ENCODE data around the gene RPL36AL.
"Not testable (repeated sequence)": the region's sequence is repeated elsewhere in the genome, so short reads cannot be mapped to it uniquely, and the experiment has no call there.

Gene RPL36AL

DNA sequence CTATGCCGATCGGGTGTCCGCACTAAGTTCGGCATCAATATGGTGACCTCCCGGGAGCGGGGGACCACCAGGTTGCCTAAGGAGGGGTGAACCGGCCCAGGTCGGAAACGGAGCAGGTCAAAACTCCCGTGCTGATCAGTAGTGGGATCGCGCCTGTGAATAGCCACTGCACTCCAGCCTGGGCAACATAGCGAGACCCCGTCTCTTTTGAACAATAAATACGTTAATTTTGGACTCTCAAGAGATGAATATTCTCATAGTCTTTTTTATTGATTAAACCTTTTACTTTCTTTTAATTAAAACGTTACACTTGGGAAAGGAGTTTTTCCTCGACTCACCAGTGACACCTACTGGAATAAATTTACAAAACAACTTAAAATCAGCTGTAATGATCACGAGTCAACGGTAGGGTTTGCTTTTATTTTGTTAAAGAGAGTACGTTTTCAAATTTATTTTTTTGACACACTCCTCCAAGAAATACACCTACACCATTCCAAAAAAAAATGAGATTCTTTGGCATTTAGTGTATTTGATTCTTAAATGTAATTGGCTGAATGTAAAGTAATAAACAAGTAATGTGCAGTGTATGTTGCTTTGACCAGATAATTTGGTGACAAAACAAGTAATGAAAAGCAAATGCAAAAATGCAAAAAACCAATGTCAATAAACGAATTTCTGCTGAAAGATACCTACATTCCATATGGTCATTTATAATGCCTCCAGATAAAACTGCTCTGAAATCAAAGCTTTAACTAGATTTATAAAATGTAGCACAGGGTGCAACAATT, 33.6 kb downstream of the RPL36AL start:
- Histone ChIP-seq H3K27me3 (ENCODE audit: insufficient read depth, poor library complexity, severe bottlenecking) (no peaks in the 10 kb centered on the region), H3K27ac (replicated peaks) (peak overlapping the region; percentile 93), H3K4me3 (replicated peaks; ENCODE audit: insufficient read depth, low read length) (peak overlapping the region; percentile 25)
- TF ChIP-seq, protein P1, sequence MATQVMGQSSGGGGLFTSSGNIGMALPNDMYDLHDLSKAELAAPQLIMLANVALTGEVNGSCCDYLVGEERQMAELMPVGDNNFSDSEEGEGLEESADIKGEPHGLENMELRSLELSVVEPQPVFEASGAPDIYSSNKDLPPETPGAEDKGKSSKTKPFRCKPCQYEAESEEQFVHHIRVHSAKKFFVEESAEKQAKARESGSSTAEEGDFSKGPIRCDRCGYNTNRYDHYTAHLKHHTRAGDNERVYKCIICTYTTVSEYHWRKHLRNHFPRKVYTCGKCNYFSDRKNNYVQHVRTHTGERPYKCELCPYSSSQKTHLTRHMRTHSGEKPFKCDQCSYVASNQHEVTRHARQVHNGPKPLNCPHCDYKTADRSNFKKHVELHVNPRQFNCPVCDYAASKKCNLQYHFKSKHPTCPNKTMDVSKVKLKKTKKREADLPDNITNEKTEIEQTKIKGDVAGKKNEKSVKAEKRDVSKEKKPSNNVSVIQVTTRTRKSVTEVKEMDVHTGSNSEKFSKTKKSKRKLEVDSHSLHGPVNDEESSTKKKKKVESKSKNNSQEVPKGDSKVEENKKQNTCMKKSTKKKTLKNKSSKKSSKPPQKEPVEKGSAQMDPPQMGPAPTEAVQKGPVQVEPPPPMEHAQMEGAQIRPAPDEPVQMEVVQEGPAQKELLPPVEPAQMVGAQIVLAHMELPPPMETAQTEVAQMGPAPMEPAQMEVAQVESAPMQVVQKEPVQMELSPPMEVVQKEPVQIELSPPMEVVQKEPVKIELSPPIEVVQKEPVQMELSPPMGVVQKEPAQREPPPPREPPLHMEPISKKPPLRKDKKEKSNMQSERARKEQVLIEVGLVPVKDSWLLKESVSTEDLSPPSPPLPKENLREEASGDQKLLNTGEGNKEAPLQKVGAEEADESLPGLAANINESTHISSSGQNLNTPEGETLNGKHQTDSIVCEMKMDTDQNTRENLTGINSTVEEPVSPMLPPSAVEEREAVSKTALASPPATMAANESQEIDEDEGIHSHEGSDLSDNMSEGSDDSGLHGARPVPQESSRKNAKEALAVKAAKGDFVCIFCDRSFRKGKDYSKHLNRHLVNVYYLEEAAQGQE (IDR thresholded peaks at IDR 0.05; ENCODE audit: insufficient replicate concordance, low read depth): no peak
- TF ChIP-seq, protein P2, sequence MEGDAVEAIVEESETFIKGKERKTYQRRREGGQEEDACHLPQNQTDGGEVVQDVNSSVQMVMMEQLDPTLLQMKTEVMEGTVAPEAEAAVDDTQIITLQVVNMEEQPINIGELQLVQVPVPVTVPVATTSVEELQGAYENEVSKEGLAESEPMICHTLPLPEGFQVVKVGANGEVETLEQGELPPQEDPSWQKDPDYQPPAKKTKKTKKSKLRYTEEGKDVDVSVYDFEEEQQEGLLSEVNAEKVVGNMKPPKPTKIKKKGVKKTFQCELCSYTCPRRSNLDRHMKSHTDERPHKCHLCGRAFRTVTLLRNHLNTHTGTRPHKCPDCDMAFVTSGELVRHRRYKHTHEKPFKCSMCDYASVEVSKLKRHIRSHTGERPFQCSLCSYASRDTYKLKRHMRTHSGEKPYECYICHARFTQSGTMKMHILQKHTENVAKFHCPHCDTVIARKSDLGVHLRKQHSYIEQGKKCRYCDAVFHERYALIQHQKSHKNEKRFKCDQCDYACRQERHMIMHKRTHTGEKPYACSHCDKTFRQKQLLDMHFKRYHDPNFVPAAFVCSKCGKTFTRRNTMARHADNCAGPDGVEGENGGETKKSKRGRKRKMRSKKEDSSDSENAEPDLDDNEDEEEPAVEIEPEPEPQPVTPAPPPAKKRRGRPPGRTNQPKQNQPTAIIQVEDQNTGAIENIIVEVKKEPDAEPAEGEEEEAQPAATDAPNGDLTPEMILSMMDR (IDR thresholded peaks at IDR 0.05; ENCODE audit: insufficient read depth, low read length): peak; percentile 47
- no peak for TF ChIP-seq POLR2AphosphoS5 (IDR thresholded peaks at IDR 0.05; ENCODE audit: low read depth)
- TF ChIP-seq GABPA (IDR thresholded peaks at IDR 0.05; ENCODE audit: low read depth): no peak
- TF ChIP-seq SPI1 (IDR thresholded peaks at IDR 0.05; ENCODE audit: borderline replicate concordance, low read depth): no peak
- DNase-seq (ENCODE audit: low read depth in 1 of 2, low spot score in 1 of 2): peak; percentile 54 to 60

DNA sequence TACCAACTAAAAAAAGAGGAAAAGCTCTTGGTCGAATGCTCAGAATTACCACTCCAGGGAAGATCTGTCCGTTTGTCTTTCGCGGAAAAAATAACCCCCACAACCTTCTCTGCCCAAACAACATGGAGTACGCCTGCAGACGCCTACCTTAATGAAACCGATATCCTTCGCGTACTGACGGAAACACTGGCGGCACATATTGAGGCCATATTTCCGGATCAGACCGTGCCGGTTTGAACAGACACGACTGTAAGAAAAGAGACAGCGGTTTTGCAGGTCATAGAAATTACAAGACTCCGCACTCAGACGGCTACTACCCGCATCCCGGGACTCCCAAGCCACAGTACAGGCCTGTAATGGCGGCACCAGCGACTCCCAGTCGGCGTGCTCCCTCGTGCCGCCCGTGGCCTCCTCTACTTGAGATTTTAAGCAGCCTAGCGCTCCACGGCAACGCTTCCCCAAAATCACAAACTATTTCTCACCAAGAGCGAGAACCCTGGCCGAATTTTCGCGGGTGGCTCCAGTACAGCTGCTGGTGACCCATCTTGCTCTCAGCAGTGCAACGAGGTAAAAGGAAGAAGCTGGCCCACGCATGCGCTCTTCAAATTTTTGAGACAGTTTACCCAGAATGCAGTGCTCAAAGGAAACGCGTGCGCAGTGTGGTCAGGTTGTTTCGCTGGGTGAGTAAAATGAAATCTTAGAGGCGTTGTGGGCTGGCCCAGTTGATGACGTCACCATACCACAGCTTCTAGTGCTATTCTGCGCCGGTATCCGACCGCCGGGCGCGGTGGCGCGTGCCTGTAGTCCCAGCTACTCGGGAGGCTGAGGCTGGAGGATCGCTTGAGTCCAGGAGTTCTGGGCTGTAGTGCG, 34.4 kb downstream of the RPL36AL start, which contains the start of gene RPS29:
RPS29 (minus strand) TSS at position 578 of the 870 bp plus-strand sequence; CDS start at position 544, 34 bp downstream.
- peak; percentile 96 to 99 for DNase-seq (ENCODE audit: low read depth in 1 of 2, low spot score in 1 of 2)
- TF ChIP-seq SPI1 (IDR thresholded peaks at IDR 0.05; ENCODE audit: borderline replicate concordance, low read depth) (no peak), POLR2AphosphoS5 (IDR thresholded peaks at IDR 0.05; ENCODE audit: low read depth) (peak; percentile 97)
- TF ChIP-seq, protein P1 (IDR thresholded peaks at IDR 0.05; ENCODE audit: insufficient replicate concordance, low read depth): peak; percentile 77
- Histone ChIP-seq H3K4me3 (replicated peaks; ENCODE audit: insufficient read depth, low read length) (peak within 1 kb of the TSS; percentile 72), H3K27me3 (ENCODE audit: insufficient read depth, poor library complexity, severe bottlenecking) (no peaks in the 10 kb centered on the region), H3K27ac (replicated peaks) (peak within 1 kb of the TSS; percentile 93)

DNA sequence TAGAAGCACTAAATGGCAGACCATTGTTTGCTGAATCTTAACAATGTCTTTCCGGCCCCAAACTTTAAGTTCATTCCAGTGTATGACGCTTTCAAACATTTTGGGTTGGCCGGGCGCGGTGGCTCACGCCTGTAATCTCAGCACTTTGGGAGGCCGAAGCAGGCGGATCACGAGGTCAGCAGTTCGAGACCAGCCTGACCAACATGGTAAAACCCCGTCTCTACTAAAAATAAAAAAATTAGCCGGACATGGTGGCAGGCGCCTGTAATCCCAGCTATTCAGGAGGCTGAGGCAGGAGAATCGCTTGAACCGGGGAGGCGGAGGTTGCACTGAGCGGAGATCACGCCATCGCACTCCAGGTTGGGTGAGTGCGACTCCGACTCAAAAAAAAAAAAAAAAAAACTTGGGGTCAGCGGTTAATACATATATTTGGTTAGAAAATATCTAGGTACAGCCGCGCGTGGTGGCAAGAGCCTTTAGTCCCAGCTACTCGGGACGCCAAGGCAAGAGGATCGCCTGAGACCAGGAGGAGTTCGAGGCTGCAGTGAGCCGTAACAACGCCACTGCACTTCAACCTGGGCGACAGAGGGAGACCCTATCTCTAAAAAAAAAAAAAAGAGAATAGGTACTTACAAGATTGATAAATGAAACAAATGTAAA, 35.3 kb downstream of the RPL36AL start:
- Histone ChIP-seq H3K27ac (replicated peaks) (peak overlapping the region; percentile 93), H3K4me3 (replicated peaks; ENCODE audit: insufficient read depth, low read length) (peak overlapping the region; percentile 72)
- not testable (repeated sequence) for DNase-seq (ENCODE audit: low read depth in 1 of 2, low spot score in 1 of 2); H3K27me3 ChIP-seq (ENCODE audit: insufficient read depth, poor library complexity, severe bottlenecking)

DNA sequence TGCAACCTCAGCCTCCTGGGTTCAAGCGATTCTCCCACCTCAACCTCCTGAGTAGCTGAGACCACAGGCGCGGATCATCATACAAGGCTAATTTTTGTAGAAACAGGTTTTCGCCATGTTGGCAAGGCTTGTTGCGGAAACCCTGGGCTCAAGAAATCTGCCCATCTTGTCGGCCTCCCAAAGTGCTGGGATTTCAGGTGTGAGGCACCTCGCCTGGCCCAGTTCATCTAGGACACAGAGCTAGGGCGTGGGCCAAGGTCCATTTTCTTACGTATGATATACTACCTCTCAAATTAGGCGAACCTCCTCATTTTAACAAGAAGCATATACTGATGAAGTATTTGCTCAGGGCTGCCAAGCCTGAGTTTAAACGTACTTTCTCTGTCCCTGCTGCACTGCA, 36.4 kb downstream of the RPL36AL start:
- H3K27me3 ChIP-seq (ENCODE audit: insufficient read depth, poor library complexity, severe bottlenecking): no peaks in the 10 kb centered on the region
- H3K27ac ChIP-seq (replicated peaks): peak overlapping the region; percentile 93
- peak overlapping the region; percentile 72 for H3K4me3 ChIP-seq (replicated peaks; ENCODE audit: insufficient read depth, low read length)
- TF ChIP-seq SPI1 (IDR thresholded peaks at IDR 0.05; ENCODE audit: borderline replicate concordance, low read depth): no peak
- TF ChIP-seq, protein P1 (IDR thresholded peaks at IDR 0.05; ENCODE audit: insufficient replicate concordance, low read depth): peak; percentile 2
- TF ChIP-seq POLR2AphosphoS5 (IDR thresholded peaks at IDR 0.05; ENCODE audit: low read depth): peak; percentile 63
- TF ChIP-seq, protein P2 (IDR thresholded peaks at IDR 0.05; ENCODE audit: insufficient read depth, low read length): no peak
- no peak for DNase-seq (ENCODE audit: low read depth in 1 of 2, low spot score in 1 of 2)
